NCI-H82 (cell line): Measurements from ENCODE around the gene ROBO1.

Experiments used
- DNase-seq: peaks from one replicate; lab custom pipeline; 2025; lab: John Stamatoyannopoulos, UW

The ROBO1 gene

GRCh38 chr3:78977073-78977472 is 790.7 kb downstream of the ROBO1 start:
- no peak for DNase-seq

GRCh38 chr3:78976200-78976599 is 791.6 kb downstream of the ROBO1 start:
- peak; percentile 55 for DNase-seq

- DNase-seq: peak; percentile 62
Observed at GRCh38 chr3:78974181-78974790, 793.5 kb downstream of the ROBO1 start.

- DNase-seq: no peak
Observed at GRCh38 chr3:78972617-78973301, 795.0 kb downstream of the ROBO1 start.

GRCh38 chr3:78970656-78971055 is 797.1 kb downstream of the ROBO1 start:
- DNase-seq: no peak

GRCh38 chr3:78969483-78969882 is 798.3 kb downstream of the ROBO1 start:
- no peak for DNase-seq

- DNase-seq: no peak
Observed at GRCh38 chr3:78967061-78967460, 800.7 kb downstream of the ROBO1 start.

- no peak for DNase-seq
Observed at GRCh38 chr3:78963771-78964170, 804.0 kb downstream of the ROBO1 start.

GRCh38 chr3:78957456-78957855 is 810.3 kb downstream of the ROBO1 start:
- peak; percentile 87 for DNase-seq

- no peak for DNase-seq
Observed at GRCh38 chr3:78951342-78951945, 816.4 kb downstream of the ROBO1 start.

GRCh38 chr3:78941587-78941986 is 826.2 kb downstream of the ROBO1 start:
- no peak for DNase-seq

- DNase-seq: no peak
Observed at GRCh38 chr3:78940626-78941025, 827.2 kb downstream of the ROBO1 start.

- DNase-seq: no peak
Observed at GRCh38 chr3:78940128-78940527, 827.7 kb downstream of the ROBO1 start.

GRCh38 chr3:78937475-78937874 is 830.3 kb downstream of the ROBO1 start:
- DNase-seq: no peak

GRCh38 chr3:78927759-78928158 is 840.0 kb downstream of the ROBO1 start:
- DNase-seq: no peak

GRCh38 chr3:78926523-78926922 is 841.3 kb downstream of the ROBO1 start:
- no peak for DNase-seq

GRCh38 chr3:78924711-78925110 is 843.1 kb downstream of the ROBO1 start:
- no peak for DNase-seq

GRCh38 chr3:78919021-78919755 is 848.6 kb downstream of the ROBO1 start:
- peak; percentile 78 for DNase-seq

GRCh38 chr3:78918361-78919020 is 849.3 kb downstream of the ROBO1 start:
- DNase-seq: no peak

GRCh38 chr3:78917536-78917935 is 850.3 kb downstream of the ROBO1 start:
- DNase-seq: peak; percentile 23

- DNase-seq: peak; percentile 20
Observed at GRCh38 chr3:78913711-78914110, 854.1 kb downstream of the ROBO1 start.

GRCh38 chr3:78912687-78913086 is 855.1 kb downstream of the ROBO1 start:
- no peak for DNase-seq
